Glutamatergic neuron (in vitro differentiated cells): ENCODE results near the gene TRPC5OS. TPM values are rescaled to one million over a fixed set of nuclear protein-coding genes. Genes with fewer than 3 reads are reported as not detected.

Source experiments
- DNase-seq: peaks from one replicate; pipeline ENCODE4 v3.0.0; 2022
- H3K27ac Mint-ChIP-seq: one replicate; pipeline ENCODE4 v1.8.0; 2020; ENCODE audit warnings: mild to moderate bottlenecking, mixed read lengths, inconsistent platforms; ENCODE audit not compliant: unreplicated experiment
- H3K27me3 Mint-ChIP-seq: one replicate; pipeline ENCODE4 v1.8.0; 2020; ENCODE audit warnings: mild to moderate bottlenecking, moderate library complexity, mixed read lengths, inconsistent platforms; ENCODE audit not compliant: unreplicated experiment
- H3K36me3 Mint-ChIP-seq: one replicate; pipeline ENCODE4 v1.8.0; 2020; ENCODE audit warnings: mild to moderate bottlenecking, mixed read lengths, inconsistent platforms; ENCODE audit not compliant: unreplicated experiment
- H3K4me1 Mint-ChIP-seq: one replicate; pipeline ENCODE4 v1.8.0; 2020; ENCODE audit warnings: mild to moderate bottlenecking, low read depth, mixed read lengths, inconsistent platforms; ENCODE audit not compliant: unreplicated experiment
- H3K4me3 Mint-ChIP-seq: one replicate; pipeline ENCODE4 v1.8.0; 2020; ENCODE audit warnings: mild to moderate bottlenecking, mixed read lengths, inconsistent platforms; ENCODE audit not compliant: unreplicated experiment
- H3K9me3 Mint-ChIP-seq: one replicate; pipeline ENCODE4 v1.8.0; 2020; ENCODE audit warnings: mild to moderate bottlenecking, moderate library complexity, mixed read lengths, inconsistent platforms; ENCODE audit not compliant: unreplicated experiment
- total RNA-seq: library from RNA; stranded (reverse); fragmentation: NEBNext Ultra II Directional; extraction: Animal tissue kit (Norgen Biotek cat#: 25700); gene quantifications from one replicate; pipeline ENCODE4 v1.2.1, GENCODE V29; 2021; ENCODE audit not compliant: unreplicated experiment
- TF ChIP-seq, protein P1 (sequence below): fragments of 200-600 bp; sonication (generic); IDR thresholded peaks from one replicate; pipeline ENCODE4 v1.5.0; 2021; ENCODE audit not compliant: partially characterized antibody, unreplicated experiment

TRPC5OS gene
- total RNA-seq, 1 donor from 2014 or later: not detected

DNA sequence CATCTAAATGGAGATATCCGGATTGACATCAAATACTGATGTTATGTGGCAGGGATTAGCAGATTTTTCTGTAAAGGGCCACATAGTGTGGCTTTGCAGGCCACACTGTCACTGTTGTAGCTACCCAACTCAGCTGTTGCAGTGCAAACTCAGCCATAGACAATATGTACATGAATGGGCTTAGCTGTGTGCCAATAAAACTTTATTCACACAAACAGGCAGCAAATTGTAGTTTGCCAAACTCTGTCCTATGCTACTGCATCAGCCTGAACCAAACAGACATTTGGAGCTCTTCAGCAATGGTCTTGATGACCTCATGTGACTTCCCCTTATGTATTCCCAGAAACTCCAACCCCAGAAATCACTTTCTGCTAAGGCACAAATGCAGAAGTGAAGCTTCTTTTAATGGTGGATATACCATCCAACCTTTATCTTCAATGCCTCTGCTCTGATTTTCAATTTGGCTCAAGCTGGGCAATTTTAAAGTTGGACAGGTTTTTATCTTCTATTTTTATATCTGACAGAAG, 18.4 kb upstream of the TRPC5OS start:
- Mint-ChIP-seq H3K36me3 (no peaks in the 10 kb centered on the region), H3K27ac (no peak overlapping the region), H3K27me3 (no peaks in the 10 kb centered on the region), H3K9me3 (peaks cover 2% of the 10 kb centered on the region), H3K4me3 (no peak overlapping the region), H3K4me1 (no peaks in the 10 kb centered on the region)
- TF ChIP-seq, protein P1, sequence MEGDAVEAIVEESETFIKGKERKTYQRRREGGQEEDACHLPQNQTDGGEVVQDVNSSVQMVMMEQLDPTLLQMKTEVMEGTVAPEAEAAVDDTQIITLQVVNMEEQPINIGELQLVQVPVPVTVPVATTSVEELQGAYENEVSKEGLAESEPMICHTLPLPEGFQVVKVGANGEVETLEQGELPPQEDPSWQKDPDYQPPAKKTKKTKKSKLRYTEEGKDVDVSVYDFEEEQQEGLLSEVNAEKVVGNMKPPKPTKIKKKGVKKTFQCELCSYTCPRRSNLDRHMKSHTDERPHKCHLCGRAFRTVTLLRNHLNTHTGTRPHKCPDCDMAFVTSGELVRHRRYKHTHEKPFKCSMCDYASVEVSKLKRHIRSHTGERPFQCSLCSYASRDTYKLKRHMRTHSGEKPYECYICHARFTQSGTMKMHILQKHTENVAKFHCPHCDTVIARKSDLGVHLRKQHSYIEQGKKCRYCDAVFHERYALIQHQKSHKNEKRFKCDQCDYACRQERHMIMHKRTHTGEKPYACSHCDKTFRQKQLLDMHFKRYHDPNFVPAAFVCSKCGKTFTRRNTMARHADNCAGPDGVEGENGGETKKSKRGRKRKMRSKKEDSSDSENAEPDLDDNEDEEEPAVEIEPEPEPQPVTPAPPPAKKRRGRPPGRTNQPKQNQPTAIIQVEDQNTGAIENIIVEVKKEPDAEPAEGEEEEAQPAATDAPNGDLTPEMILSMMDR: no peak
- no peak for DNase-seq

DNA sequence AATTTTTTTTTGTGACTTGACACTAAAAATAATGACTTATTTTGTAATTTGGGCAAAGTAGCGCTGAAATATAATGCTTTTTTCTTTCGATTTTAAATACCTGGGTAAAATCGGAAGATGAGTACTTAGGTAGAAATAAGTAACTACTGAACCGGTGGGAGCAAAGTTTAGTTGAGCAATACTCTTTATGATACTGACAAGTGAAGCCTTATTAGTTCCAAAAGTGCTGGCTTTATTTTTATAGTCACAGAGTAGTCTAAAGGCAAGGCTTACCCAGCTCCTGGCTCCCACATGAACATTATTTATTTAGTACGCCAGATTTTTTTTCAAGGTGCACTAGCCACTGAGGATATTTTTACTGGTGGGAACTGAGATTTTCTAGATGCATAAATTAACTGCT, 14.4 kb upstream of the TRPC5OS start:
- TF ChIP-seq, protein P1: no peak

DNA sequence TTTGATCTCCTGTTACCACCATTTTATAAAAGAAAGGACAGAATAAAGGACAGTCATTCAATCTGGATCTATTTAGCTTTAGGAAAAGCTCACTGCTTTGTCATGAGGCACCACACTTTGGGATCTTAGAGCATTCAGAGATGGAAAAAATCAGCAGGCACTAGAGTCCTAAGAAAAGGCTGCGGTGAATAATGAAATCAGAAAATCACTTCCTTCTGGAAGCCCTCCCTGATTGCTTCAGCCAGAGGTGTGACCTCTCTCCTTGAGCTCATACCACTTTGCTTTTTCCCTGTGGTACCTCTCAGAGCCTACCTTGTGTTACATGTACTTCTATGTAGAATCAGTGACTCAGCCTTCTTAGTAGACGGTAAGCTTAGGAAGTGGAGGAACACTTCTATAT, 8.7 kb upstream of the TRPC5OS start:
- H3K4me1 Mint-ChIP-seq: peaks cover 2% of the 10 kb centered on the region
- no peaks in the 10 kb centered on the region for H3K9me3 Mint-ChIP-seq
- no peak for DNase-seq
- H3K27ac Mint-ChIP-seq: no peak overlapping the region
- H3K27me3 Mint-ChIP-seq: no peaks in the 10 kb centered on the region
- no peak overlapping the region for H3K4me3 Mint-ChIP-seq
- H3K36me3 Mint-ChIP-seq: no peaks in the 10 kb centered on the region
- TF ChIP-seq, protein P1: no peak

More for the DNA sequence above, 14.4 kb upstream of the TRPC5OS start:
- Mint-ChIP-seq H3K4me1 (no peaks in the 10 kb centered on the region), H3K27ac (no peak overlapping the region), H3K27me3 (no peaks in the 10 kb centered on the region), H3K36me3 (no peaks in the 10 kb centered on the region), H3K4me3 (no peak overlapping the region), H3K9me3 (peaks cover 2% of the 10 kb centered on the region)
- DNase-seq: no peak

DNA sequence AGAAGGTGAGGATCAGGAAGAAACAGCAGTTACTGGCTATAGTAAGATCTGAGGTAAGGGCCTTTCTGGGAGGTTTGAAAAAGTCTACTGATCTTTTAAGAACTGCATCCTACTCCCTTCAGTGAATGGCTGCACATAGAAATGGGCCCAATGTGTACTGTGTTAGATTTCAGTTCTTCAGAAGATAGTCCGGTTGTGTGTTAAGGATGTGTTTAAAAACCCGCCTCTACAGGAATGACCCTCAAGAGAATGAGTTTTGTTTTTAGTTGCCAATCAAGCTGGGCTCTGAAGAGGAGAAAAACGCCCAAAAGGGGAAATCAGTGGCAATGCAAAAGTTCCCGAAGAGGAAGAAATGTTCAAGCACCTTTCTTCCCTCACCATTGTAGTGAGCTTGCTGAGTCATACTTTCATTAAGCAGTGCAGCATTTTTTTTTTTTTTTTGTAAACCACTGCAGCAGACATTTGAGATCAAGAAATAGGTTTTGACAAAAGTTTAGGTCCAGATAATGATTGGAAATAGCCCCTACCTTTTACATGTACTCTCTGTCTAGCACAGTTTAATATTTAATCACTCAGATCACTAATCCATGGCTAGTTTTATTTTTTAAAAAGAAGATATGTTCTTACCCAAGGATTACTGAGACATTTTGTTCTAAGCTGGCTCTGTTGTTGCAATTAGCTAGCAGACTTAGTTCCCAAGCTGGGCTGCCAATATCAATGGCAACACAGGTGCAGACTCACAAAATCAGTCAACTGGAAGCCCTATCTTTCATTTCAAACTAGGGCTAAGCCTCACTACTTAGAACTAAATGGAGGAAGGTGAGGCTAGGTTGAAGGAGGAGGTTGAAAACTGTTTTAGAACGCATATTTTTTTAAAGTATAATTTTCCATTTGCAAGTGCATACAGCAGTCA, 7.0 kb upstream of the TRPC5OS start:
- Mint-ChIP-seq H3K27ac (no peak overlapping the region), H3K27me3 (no peaks in the 10 kb centered on the region), H3K9me3 (no peaks in the 10 kb centered on the region), H3K4me1 (peaks cover 2% of the 10 kb centered on the region), H3K36me3 (no peaks in the 10 kb centered on the region), H3K4me3 (no peak overlapping the region)
- no peak for DNase-seq
- TF ChIP-seq, protein P1: no peak

DNA sequence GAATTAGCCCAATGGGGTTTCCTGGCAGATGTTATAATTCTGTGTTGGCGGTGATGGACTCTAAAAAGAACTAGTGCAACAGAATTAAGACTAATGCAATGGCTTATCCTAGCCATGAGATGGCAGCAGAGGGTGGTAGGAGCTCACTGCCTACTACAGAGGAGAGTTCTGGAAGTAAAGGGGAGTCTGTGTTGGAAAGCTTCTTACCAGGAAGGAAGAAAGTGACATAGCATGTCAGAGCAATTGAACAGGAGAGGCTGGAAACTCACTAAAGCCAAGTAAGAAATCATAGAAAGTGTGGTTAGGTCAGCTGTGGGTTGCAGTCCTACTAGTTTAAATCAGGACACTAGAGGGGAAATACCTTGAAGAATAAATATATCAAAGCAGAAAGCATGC, 6.3 kb upstream of the TRPC5OS start:
- Mint-ChIP-seq H3K27me3 (no peaks in the 10 kb centered on the region), H3K9me3 (no peaks in the 10 kb centered on the region), H3K4me1 (peaks cover 2% of the 10 kb centered on the region), H3K27ac (no peak overlapping the region), H3K36me3 (no peaks in the 10 kb centered on the region), H3K4me3 (no peak overlapping the region)
- TF ChIP-seq, protein P1: peak; percentile 34
- no peak for DNase-seq
